Measurements from ENCODE around the gene ZBTB18. TPM values are rescaled to one million over a fixed set of nuclear protein-coding genes. Genes with fewer than 3 reads are reported as not detected.

The ZBTB18 gene
- total RNA-seq, 2 donors from 2014 or later = 14.2 to 40.8 TPM

- intact Hi-C loops (cut with DNase I) = no loop called here
- H3K4me3 ChIP-seq = no peak overlapping the region
- no peak for DNase-seq (ENCODE audit: low spot score)
- no peaks in the 10 kb centered on the region for H3K9me3 ChIP-seq
- peaks cover 3% of the 10 kb centered on the region for H3K4me1 ChIP-seq (replicated peaks)
- no peaks in the 10 kb centered on the region for H3K27me3 ChIP-seq (replicated peaks; ENCODE audit: insufficient read depth)
- no peaks in the 10 kb centered on the region for H3K36me3 ChIP-seq
- TF ChIP-seq POLR2AphosphoS5 (IDR thresholded peaks at IDR 0.05) (no peak), POLR2A (IDR thresholded peaks at IDR 0.05) (no peak), CTCF (IDR thresholded peaks at IDR 0.05) (no peak)
- H3K27ac ChIP-seq = no peak overlapping the region
- 37% methylated on average over 19 of the region's 19 CpGs for WGBS
These were observed 23.6 kb downstream of the ZBTB18 start for GRCh38 chr1:244074559-244075171.

GRCh38 chr1:244075247-244075722, 24.2 kb downstream of the ZBTB18 start:
- no peaks in the 10 kb centered on the region for H3K9me3 ChIP-seq
- WGBS = 28% methylated on average over 8 of the region's 8 CpGs
- peaks cover 3% of the 10 kb centered on the region for H3K4me1 ChIP-seq (replicated peaks)
- intact Hi-C loops (cut with DNase I) = no loop called here
- no peak for DNase-seq (ENCODE audit: low spot score)
- H3K36me3 ChIP-seq = no peaks in the 10 kb centered on the region
- no peak overlapping the region for H3K4me3 ChIP-seq
- H3K27me3 ChIP-seq (replicated peaks; ENCODE audit: insufficient read depth) = no peaks in the 10 kb centered on the region
- no peak overlapping the region for H3K27ac ChIP-seq
- TF ChIP-seq POLR2AphosphoS5 (IDR thresholded peaks at IDR 0.05) = peak; percentile 34
- TF ChIP-seq CTCF (IDR thresholded peaks at IDR 0.05) = no peak

- 84% methylated on average over 8 of the region's 8 CpGs for WGBS
- no peak for DNase-seq (ENCODE audit: low spot score)
- H3K27me3 ChIP-seq (replicated peaks; ENCODE audit: insufficient read depth) = no peaks in the 10 kb centered on the region
- no peaks in the 10 kb centered on the region for H3K9me3 ChIP-seq
- peaks cover 3% of the 10 kb centered on the region for H3K4me1 ChIP-seq (replicated peaks)
- intact Hi-C loops (cut with DNase I) = no loop called here
- no peak overlapping the region for H3K27ac ChIP-seq
- H3K4me3 ChIP-seq = no peak overlapping the region
- TF ChIP-seq POLR2A (IDR thresholded peaks at IDR 0.05) = no peak
- no peak for TF ChIP-seq POLR2AphosphoS5 (IDR thresholded peaks at IDR 0.05)
- TF ChIP-seq CTCF (IDR thresholded peaks at IDR 0.05) = no peak
- no peaks in the 10 kb centered on the region for H3K36me3 ChIP-seq
These were observed 25.7 kb downstream of the ZBTB18 start for GRCh38 chr1:244076740-244077139.

GRCh38 chr1:244077473-244078220, 26.6 kb downstream of the ZBTB18 start:
- Histone ChIP-seq H3K27me3 (replicated peaks; ENCODE audit: insufficient read depth) (no peaks in the 10 kb centered on the region), H3K36me3 (no peaks in the 10 kb centered on the region), H3K27ac (no peak overlapping the region), H3K4me3 (no peak overlapping the region), H3K4me1 (replicated peaks) (peaks cover 3% of the 10 kb centered on the region), H3K9me3 (no peaks in the 10 kb centered on the region)
- DNase-seq (ENCODE audit: low spot score) = no peak
- intact Hi-C loops (cut with DNase I) = no loop called here
- TF ChIP-seq CTCF (IDR thresholded peaks at IDR 0.05) = no peak
- no peak for TF ChIP-seq POLR2AphosphoS5 (IDR thresholded peaks at IDR 0.05)
- TF ChIP-seq POLR2A (IDR thresholded peaks at IDR 0.05) = no peak
- 42% methylated on average over 22 of the region's 22 CpGs for WGBS
